ENCODE data around the gene MCL1. TPM values are rescaled to one million over a fixed set of nuclear protein-coding genes. Genes with fewer than 3 reads are reported as not detected.

The MCL1 gene
- polyA plus RNA-seq, 1 of the 3 experiments (the other 2 are of a cell fraction) = 110 TPM

- ChIA-PET POLR2A (no interaction called here), CTCF (no interaction called here)
- no peak for DNase-seq
- Histone ChIP-seq H3K4me2 (no peak overlapping the region), H3F3A (replicated peaks; ENCODE audit: insufficient read depth) (peaks cover 14% of the 10 kb centered on the region), H3K27me3 (ENCODE audit: insufficient read depth) (no peaks in the 10 kb centered on the region), H3K4me3 (ENCODE audit: low read depth in 2 of 2, low read length in 1 of 2) (no peak overlapping the region), H3K79me2 (ENCODE audit: insufficient read depth) (no peaks in the 10 kb centered on the region), H3K9me2 (no peaks in the 10 kb centered on the region), H2AFZ (ENCODE audit: low read depth) (no peak overlapping the region), H3K9me3 (no peaks in the 10 kb centered on the region), H3K36me3 (replicated peaks in 1 of 2; ENCODE audit: control insufficient read depth in 1 of 2, insufficient read depth in 2 of 2, low read length in 1 of 2) (no peaks in the 10 kb centered on the region), H3K4me1 (ENCODE audit: control insufficient read depth in 1 of 2, insufficient read depth in 2 of 2, low read depth in 1 of 2, low read length in 1 of 2) (no peaks in the 10 kb centered on the region), H4K20me1 (ENCODE audit: insufficient read depth) (no peaks in the 10 kb centered on the region), H3K27ac (ENCODE audit: low read depth in 2 of 2, low read length in 1 of 2) (no peak overlapping the region), H3K9ac (no peak overlapping the region)
- 86% methylated on average over 3 of the region's 3 CpGs for WGBS (ENCODE audit: low lambda C conversion rate)
- TF ChIP-seq RXRA (IDR thresholded peaks at IDR 0.05; ENCODE audit: borderline replicate concordance, low read depth) (no peak), NRF1 (IDR thresholded peaks at IDR 0.05; ENCODE audit: low read depth, low read length) (no peak), FOXM1 (IDR thresholded peaks at IDR 0.05; ENCODE audit: low read depth) (no peak), EZH2phosphoT487 (IDR thresholded peaks at IDR 0.05; ENCODE audit: borderline replicate concordance, low read depth) (no peak), IRF3 (IDR thresholded peaks at IDR 0.05; ENCODE audit: low read depth, low read length) (no peak), JUND (IDR thresholded peaks at IDR 0.05) (no peak), RFX5 (IDR thresholded peaks at IDR 0.05; ENCODE audit: low read length) (no peak), ZBTB33 (IDR thresholded peaks at IDR 0.05; ENCODE audit: borderline replicate concordance, low read depth) (no peak), GATA2 (CRISPR knock-in tag; IDR thresholded peaks at IDR 0.05) (no peak), SMC3 (IDR thresholded peaks at IDR 0.05; ENCODE audit: low read depth, low read length) (no peak), RAD21 (IDR thresholded peaks at IDR 0.05; ENCODE audit: low read length) (no peak), MXI1 (IDR thresholded peaks at IDR 0.05; ENCODE audit: low read depth, low read length) (no peak), GABPA (IDR thresholded peaks at IDR 0.05; ENCODE audit: low read depth) (no peak), USF2 (IDR thresholded peaks at IDR 0.05; ENCODE audit: borderline replicate concordance, low read depth, low read length) (no peak), RCOR1 (IDR thresholded peaks at IDR 0.05; ENCODE audit: low read length) (no peak), EP300 (IDR thresholded peaks at IDR 0.05; ENCODE audit: borderline replicate concordance in 1 of 2, low read depth in 1 of 2, low read length in 1 of 2) (no peak), REST (IDR thresholded peaks at IDR 0.05; ENCODE audit: low read depth, low read length) (no peak)
These were observed 17.6 kb upstream of the MCL1 start for GRCh38 chr1:150596976-150597375.
